ENCODE results near the gene CHN2.

The CHN2 gene

DNA sequence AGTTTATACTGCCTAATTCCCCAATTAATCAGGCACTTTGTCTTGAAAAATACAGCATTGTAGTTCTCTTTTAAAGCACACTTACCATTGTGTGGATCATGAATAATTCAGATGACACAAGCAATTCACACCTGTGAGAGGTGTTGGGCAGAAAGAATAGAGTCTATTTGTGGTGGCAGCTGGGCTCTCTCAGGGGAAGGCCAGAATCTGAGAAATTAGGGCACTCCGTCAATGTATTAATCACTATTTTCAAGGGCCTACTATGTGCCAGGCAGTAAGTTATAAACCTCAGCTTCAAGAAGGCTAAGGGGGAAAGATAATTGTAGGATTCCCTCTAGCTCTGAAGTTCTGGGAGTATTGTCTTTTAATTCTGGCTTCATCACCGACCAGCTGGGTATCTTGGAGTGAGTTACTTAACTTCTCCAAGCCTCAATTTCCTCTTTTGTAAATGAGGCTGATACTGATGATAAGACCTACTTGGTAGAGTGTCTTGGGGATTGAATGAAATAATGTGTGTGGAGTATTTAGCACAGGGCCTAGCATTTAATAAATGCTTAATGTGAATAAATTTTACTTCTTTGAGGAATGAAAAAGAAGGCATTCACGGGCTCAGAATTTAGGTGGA lies 2.5 kb downstream of the CHN2 start:
- H4K20me1 ChIP-seq (ENCODE audit: low read depth, low read length): no peaks in the 10 kb centered on the region
- no peak overlapping the region for H3K4me3 ChIP-seq (ENCODE audit: insufficient read depth, low read length, poor library complexity, severe bottlenecking)
- H3K9me3 ChIP-seq (ENCODE audit: insufficient read depth, low read length): no peaks in the 10 kb centered on the region
- H3K27me3 ChIP-seq (ENCODE audit: low read length): no peaks in the 10 kb centered on the region
- H3F3A ChIP-seq (ENCODE audit: insufficient read depth): no peaks in the 10 kb centered on the region
- no peak overlapping the region for H2AFZ ChIP-seq (ENCODE audit: low read depth, low read length, severe bottlenecking)
- TF ChIP-seq EZH2phosphoT487 (conservative IDR thresholded peaks at IDR 0.05; ENCODE audit: low read length): no peak
- TF ChIP-seq, protein P1, sequence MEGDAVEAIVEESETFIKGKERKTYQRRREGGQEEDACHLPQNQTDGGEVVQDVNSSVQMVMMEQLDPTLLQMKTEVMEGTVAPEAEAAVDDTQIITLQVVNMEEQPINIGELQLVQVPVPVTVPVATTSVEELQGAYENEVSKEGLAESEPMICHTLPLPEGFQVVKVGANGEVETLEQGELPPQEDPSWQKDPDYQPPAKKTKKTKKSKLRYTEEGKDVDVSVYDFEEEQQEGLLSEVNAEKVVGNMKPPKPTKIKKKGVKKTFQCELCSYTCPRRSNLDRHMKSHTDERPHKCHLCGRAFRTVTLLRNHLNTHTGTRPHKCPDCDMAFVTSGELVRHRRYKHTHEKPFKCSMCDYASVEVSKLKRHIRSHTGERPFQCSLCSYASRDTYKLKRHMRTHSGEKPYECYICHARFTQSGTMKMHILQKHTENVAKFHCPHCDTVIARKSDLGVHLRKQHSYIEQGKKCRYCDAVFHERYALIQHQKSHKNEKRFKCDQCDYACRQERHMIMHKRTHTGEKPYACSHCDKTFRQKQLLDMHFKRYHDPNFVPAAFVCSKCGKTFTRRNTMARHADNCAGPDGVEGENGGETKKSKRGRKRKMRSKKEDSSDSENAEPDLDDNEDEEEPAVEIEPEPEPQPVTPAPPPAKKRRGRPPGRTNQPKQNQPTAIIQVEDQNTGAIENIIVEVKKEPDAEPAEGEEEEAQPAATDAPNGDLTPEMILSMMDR (IDR thresholded peaks at IDR 0.05; ENCODE audit: insufficient read depth, low read length, poor library complexity, severe bottlenecking): no peak
- H3K79me2 ChIP-seq (ENCODE audit: insufficient read depth, low read length): no peaks in the 10 kb centered on the region
- H3K9me2 ChIP-seq (replicated peaks; ENCODE audit: insufficient read depth, low read length): no peaks in the 10 kb centered on the region
- no peak overlapping the region for H3K4me2 ChIP-seq (ENCODE audit: low read depth, low read length, poor library complexity, severe bottlenecking)
- H3K27ac ChIP-seq (ENCODE audit: low read depth, low read length): no peak overlapping the region
- no peaks in the 10 kb centered on the region for H3K36me3 ChIP-seq (ENCODE audit: low read length)
- H3K9ac ChIP-seq (ENCODE audit: low read length): no peak overlapping the region

GRCh38 chr7:29197916-29198315 lies 3.3 kb downstream of the CHN2 start:
- no peak overlapping the region for H3K27ac ChIP-seq (ENCODE audit: low read depth, low read length)
- no peak overlapping the region for H3K9ac ChIP-seq (ENCODE audit: low read length)
- H3K4me3 ChIP-seq (ENCODE audit: insufficient read depth, low read length, poor library complexity, severe bottlenecking): no peak overlapping the region
- no peak overlapping the region for H2AFZ ChIP-seq (ENCODE audit: low read depth, low read length, severe bottlenecking)
- H3K9me2 ChIP-seq (replicated peaks; ENCODE audit: insufficient read depth, low read length): no peaks in the 10 kb centered on the region
- no peaks in the 10 kb centered on the region for H4K20me1 ChIP-seq (ENCODE audit: low read depth, low read length)
- no peaks in the 10 kb centered on the region for H3F3A ChIP-seq (ENCODE audit: insufficient read depth)
- no peak overlapping the region for H3K4me2 ChIP-seq (ENCODE audit: low read depth, low read length, poor library complexity, severe bottlenecking)
- TF ChIP-seq, protein P1 (IDR thresholded peaks at IDR 0.05; ENCODE audit: insufficient read depth, low read length, poor library complexity, severe bottlenecking): no peak
- no peak for TF ChIP-seq EZH2phosphoT487 (conservative IDR thresholded peaks at IDR 0.05; ENCODE audit: low read length)
- no peaks in the 10 kb centered on the region for H3K27me3 ChIP-seq (ENCODE audit: low read length)
- H3K9me3 ChIP-seq (ENCODE audit: insufficient read depth, low read length): no peaks in the 10 kb centered on the region
- H3K79me2 ChIP-seq (ENCODE audit: insufficient read depth, low read length): no peaks in the 10 kb centered on the region
- no peaks in the 10 kb centered on the region for H3K36me3 ChIP-seq (ENCODE audit: low read length)

DNA sequence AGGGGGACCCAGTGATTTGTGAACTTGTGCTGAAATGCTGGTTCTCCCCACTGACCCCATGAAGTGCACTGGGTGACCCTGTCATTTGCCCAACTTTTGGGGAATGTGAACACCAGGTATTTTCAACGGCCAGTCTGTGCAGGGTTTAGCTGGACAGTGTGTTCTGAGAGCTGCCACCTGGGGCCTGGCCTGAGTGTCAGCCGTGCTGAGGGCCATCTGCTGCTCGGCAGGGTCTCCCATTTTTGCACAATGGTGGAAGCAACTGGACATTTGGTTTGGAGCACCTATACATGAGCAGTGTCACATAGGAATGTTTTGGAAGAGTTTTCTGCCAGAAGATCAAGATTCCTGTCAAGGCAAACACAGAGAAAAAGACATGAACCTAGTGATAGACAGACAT lies 5.2 kb downstream of the CHN2 start:
- TF ChIP-seq EZH2phosphoT487 (conservative IDR thresholded peaks at IDR 0.05; ENCODE audit: low read length): no peak
- TF ChIP-seq, protein P1 (IDR thresholded peaks at IDR 0.05; ENCODE audit: insufficient read depth, low read length, poor library complexity, severe bottlenecking): no peak
- Histone ChIP-seq H3K4me3 (ENCODE audit: insufficient read depth, low read length, poor library complexity, severe bottlenecking) (no peak overlapping the region), H3K9ac (ENCODE audit: low read length) (no peak overlapping the region), H3K9me3 (ENCODE audit: insufficient read depth, low read length) (no peaks in the 10 kb centered on the region), H3K79me2 (ENCODE audit: insufficient read depth, low read length) (no peaks in the 10 kb centered on the region), H3K4me2 (ENCODE audit: low read depth, low read length, poor library complexity, severe bottlenecking) (no peak overlapping the region), H3K36me3 (ENCODE audit: low read length) (no peaks in the 10 kb centered on the region), H3F3A (ENCODE audit: insufficient read depth) (no peaks in the 10 kb centered on the region), H2AFZ (ENCODE audit: low read depth, low read length, severe bottlenecking) (no peak overlapping the region), H4K20me1 (ENCODE audit: low read depth, low read length) (no peaks in the 10 kb centered on the region), H3K27me3 (ENCODE audit: low read length) (no peaks in the 10 kb centered on the region), H3K27ac (ENCODE audit: low read depth, low read length) (no peak overlapping the region), H3K9me2 (replicated peaks; ENCODE audit: insufficient read depth, low read length) (no peaks in the 10 kb centered on the region)
